GM21515 (cell line): ENCODE results near the gene OR5AL1.
"Not testable (repeated sequence)": the region's sequence is repeated elsewhere in the genome, so short reads cannot be mapped to it uniquely, and the experiment has no call there.

Experiments used
- ATAC-seq: cut with Tn5 transposase; IDR thresholded peaks from one replicate; pipeline ENCODE4 v1.9.1; 2021; ENCODE audit not compliant: unreplicated experiment

Gene OR5AL1

GRCh38 chr11:56412396-56412795, at the start of gene OR5AL1:
Gene OR5AL1, plus strand, starts transcription at chr11:56412696.
- ATAC-seq, result no peak

- ATAC-seq, result no peak
Observed at GRCh38 chr11:56375324-56375723, 37.2 kb upstream of the OR5AL1 start, which contains the start of gene OR8U1. Gene OR8U1, plus strand, starts transcription at chr11:56375624. Its CDS starts 0 bp downstream, at chr11:56375624.

- no peak for ATAC-seq
Observed at GRCh38 chr11:56380120-56380519, 32.4 kb upstream of the OR5AL1 start.

GRCh38 chr11:56394381-56394780, 18.1 kb upstream of the OR5AL1 start:
- no peak for ATAC-seq

- no peak for ATAC-seq
Observed at GRCh38 chr11:56396047-56396446, 16.4 kb upstream of the OR5AL1 start.

GRCh38 chr11:56401858-56402461, 10.5 kb upstream of the OR5AL1 start:
- ATAC-seq, result not testable (repeated sequence)

GRCh38 chr11:56404393-56404792, 8.1 kb upstream of the OR5AL1 start:
- no peak for ATAC-seq

GRCh38 chr11:56410801-56411200, 1.7 kb upstream of the OR5AL1 start:
- no peak for ATAC-seq

GRCh38 chr11:56453521-56453920, 41.0 kb downstream of the OR5AL1 start:
- ATAC-seq, result no peak

- no peak for ATAC-seq
Observed at GRCh38 chr11:56457076-56457475, 44.6 kb downstream of the OR5AL1 start.
